Measurements from ENCODE around the gene RMP24.

- TF ChIP-seq CTCF (IDR thresholded peaks at IDR 0.05), result no peak
- no peak for TF ChIP-seq POLR2AphosphoS5 (IDR thresholded peaks at IDR 0.05)
- no peak for TF ChIP-seq POLR2A (IDR thresholded peaks at IDR 0.05)
Observed at GRCh38 chr18:35983147-35983546, 10.7 kb downstream of the RMP24 start.
